Stimulated activated CD4-positive, alpha-beta T cell treated with anti-CD3 and anti-CD28 coated beads, Interleukin-12 subunit alpha, Interleukin-12 subunit beta, amount 100 ng/mL, for 48 hours (primary cell): ENCODE measurements around the gene AMOT.
"Not testable (repeated sequence)": the region's sequence is repeated elsewhere in the genome, so short reads cannot be mapped to it uniquely, and the experiment has no call there.

ENCODE experiments used
- DNase-seq, 3 donors: peaks; one replicate each; pipeline ENCODE4 v3.0.0-alpha.2; 2020; ENCODE audit warnings: low read depth in 2 of 3, low spot score in 1 of 3

AMOT gene, protein sequence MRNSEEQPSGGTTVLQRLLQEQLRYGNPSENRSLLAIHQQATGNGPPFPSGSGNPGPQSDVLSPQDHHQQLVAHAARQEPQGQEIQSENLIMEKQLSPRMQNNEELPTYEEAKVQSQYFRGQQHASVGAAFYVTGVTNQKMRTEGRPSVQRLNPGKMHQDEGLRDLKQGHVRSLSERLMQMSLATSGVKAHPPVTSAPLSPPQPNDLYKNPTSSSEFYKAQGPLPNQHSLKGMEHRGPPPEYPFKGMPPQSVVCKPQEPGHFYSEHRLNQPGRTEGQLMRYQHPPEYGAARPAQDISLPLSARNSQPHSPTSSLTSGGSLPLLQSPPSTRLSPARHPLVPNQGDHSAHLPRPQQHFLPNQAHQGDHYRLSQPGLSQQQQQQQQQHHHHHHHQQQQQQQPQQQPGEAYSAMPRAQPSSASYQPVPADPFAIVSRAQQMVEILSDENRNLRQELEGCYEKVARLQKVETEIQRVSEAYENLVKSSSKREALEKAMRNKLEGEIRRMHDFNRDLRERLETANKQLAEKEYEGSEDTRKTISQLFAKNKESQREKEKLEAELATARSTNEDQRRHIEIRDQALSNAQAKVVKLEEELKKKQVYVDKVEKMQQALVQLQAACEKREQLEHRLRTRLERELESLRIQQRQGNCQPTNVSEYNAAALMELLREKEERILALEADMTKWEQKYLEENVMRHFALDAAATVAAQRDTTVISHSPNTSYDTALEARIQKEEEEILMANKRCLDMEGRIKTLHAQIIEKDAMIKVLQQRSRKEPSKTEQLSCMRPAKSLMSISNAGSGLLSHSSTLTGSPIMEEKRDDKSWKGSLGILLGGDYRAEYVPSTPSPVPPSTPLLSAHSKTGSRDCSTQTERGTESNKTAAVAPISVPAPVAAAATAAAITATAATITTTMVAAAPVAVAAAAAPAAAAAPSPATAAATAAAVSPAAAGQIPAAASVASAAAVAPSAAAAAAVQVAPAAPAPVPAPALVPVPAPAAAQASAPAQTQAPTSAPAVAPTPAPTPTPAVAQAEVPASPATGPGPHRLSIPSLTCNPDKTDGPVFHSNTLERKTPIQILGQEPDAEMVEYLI

DNA sequence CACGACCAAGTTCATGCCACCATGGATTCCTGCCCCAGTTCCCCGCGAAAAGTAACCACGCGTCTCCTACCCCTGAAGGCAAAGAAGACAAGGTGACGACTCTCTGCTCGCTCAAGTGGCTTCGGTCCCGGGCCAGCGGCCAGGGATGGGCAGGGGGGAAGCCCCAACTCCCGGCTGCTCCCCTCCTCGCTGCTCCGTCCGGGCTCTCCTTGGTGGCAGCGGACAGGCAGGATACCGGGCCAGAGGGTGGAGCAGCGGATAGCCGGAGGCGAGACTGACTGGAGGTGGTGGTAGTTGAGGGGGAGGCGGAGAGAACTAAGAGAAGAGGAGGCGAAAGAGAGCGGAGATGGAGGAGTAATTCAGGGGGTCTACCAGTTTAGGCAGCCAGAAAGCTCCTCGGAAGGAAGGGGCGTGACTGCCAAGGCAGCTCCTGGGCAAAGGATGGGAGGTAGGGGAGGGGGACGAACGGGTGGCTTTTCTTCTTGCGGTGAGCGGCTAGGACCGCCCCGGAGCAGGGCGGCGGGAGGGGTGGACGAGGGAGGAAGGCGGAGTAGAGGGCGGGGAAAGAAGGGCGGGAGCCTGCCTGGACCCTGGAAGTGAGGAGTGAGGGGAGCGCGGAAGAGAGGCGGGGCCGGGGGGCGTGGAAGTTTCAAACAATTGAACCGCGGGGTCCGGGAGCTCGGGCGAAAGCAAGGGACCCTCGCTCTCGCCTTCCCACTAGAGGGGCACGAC, at the start of gene AMOT:
Gene AMOT, minus strand, starts transcription at position 450 of the 732 bp plus-strand sequence. CDS start 17,705 bp downstream, outside the sequence.
- peak; percentile 11 to 30 (median 27) for DNase-seq

DNA sequence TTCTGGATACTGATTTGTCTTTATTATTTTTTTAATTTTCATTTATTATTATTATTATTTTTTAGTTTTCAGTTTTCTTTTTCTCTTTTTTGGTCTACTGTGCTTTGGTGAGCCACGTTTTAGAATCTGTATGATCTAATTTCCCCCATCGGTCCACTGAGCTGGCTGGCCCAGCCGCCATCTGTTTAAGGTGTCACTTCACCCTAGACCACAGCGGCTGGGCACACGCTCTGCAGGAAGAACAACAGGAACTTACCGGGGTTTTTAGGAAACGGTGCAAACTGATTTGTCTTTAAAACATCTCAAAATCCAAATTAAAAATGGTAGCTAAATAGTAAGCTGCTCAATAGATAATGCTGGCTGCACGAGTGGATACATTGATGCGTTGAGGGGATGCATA, 48.8 kb upstream of the AMOT start:
- DNase-seq: no peak

DNA sequence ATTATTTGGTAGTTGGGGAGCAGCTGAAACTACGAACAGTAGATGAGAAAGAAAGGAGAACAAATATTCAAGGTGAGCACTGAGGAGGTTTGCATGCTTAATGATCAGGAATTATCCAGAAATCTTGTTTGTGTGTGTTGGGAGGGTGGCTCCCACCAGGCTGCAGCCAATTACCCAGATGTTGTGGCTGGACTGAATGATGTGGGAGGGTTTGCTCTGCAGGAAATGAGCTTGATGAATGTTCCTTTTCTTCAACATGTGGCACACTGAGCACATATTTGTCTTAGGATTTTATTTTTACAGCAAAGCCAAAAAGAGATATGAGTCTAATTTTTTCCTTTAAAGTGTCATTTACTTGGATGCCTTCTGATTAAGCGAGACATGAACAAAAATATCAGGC, 48.3 kb upstream of the AMOT start:
- DNase-seq: no peak

DNA sequence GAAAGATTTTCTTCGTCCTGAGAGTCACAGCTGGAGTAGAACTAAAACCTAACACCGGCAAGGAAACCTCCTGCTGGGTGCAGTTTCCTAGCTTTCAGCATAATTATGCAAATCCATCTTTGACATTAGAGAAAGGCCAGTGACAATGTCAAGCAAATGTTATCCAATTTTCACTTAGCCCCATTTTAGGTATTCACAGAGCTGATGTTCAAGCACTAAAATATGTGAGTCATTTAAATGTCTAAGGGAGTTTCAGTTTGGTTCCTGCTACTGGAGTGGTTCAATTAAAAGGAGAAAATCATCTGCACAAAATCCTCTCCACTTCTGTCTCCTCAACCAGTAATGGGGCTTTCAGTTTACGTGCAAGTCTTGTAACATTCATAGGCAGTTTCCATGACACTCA, 37.1 kb upstream of the AMOT start:
- no peak for DNase-seq

DNA sequence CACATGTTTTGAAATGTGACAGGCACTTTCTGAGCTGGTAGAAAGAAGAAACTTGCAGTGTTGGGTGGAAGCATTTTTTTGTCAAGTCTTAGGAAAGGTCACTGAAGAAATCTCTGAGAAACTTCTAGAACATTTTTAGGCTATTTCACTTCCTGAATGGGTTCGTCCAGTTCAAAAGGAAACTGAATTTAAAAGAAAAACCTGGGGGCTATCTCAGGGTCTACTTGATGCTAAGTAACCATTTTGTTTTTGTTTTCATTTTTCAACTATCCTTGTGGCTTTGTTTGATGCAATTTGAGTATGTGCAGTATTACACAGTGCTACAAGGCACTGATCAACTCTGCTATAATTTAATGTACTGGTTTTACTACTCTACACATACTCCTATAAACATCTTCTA, 34.0 kb upstream of the AMOT start:
- no peak for DNase-seq

DNA sequence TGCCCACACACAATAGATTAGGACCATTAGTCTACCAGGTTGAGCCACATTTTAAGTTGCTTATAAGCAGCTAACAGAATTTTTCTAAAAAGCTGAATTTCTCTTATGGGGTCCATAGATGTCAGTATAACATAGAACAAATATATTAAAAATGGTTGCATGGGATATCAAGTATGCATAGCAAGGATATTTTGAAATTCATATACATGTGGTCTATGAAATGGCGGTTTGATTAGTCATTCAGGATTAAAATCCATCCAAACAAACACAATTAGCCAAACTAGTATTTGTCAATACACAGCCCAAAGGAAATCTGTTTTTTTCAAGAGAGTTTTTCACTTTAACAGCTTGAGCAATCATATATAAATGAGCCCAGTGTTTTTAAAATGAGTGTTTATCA, 33.5 kb upstream of the AMOT start:
- DNase-seq: no peak

DNA sequence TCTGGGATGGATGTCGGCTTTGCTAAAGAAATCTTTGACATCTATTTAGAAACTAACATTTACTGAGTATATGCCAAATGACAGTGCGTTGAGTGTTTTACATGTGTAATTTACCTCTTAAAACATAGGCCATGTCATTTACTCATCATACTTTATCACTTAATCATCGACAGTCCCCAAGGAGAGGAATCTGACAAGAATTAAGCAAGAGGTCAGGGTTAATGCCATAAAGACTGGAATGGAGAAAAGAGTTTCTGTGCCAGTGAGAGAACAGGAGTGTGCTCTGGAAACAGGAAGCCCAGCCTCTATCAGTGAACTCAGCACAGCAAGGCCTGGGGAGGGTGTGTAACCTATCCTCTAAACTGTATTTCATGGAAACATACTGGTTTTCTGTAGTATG, 28.0 kb upstream of the AMOT start:
- no peak for DNase-seq

DNA sequence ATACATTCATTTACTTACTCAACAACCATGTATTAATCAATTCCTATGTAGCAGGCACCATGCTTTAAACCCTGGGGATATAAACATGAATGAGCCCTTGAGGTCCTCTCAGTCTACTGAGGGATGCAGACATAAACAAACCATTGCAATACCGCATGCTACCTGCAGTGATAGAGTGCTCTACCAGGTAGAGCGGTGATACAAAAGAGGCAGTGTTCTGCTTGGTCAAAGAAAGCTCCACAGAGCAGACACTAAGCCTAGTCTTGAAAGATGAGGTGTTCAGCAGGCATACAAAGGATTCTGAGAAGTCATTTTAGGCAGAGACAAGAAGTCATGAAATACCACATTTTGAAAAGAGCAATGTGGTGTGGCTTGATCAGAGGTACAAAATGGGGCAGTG, 26.9 kb upstream of the AMOT start:
- DNase-seq: no peak

DNA sequence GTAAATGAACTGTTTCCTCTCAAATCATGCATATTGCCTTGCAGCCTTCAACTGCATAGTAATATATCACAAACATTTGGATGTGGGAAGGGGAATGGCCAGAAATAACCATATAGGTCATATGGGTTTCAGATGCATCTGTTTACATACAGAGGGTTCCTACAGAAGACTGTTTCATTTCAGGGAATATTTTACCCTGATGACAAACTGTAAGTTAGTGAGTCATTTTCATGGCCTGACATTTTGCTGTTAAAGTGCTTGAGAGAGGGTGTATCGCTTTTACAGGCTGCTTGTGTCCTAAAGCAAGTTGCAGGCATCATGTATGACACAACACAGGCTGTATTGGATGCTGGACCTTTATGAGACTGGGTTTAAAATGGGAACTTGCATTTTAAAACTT, 25.5 kb upstream of the AMOT start:
- DNase-seq: no peak

DNA sequence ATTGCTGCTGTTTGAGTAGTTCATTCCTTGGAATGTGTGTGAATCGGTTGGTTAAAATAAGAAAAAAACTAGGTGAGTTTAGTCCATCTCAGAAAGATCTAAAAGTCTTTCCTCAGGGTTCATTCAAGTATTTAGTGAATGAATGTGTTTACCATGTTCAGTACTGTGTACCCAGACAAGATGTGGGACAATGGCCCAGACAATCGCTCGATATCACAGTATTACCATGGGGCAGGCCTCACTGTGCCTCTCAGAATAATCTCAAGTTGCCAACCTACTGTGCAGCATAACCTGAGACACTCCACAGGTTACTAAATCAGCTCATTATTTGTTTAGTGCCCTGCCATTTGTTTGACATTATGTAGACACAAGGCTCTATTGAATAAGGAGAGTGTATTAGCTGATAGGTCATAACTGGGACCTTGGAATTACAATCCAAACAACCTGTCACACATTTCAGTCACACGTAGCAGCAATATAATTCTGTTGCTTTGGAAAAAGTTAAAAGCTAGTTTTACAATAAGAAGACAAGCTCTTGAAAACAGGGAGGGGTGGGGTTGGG, 24.9 kb upstream of the AMOT start:
- no peak for DNase-seq

DNA sequence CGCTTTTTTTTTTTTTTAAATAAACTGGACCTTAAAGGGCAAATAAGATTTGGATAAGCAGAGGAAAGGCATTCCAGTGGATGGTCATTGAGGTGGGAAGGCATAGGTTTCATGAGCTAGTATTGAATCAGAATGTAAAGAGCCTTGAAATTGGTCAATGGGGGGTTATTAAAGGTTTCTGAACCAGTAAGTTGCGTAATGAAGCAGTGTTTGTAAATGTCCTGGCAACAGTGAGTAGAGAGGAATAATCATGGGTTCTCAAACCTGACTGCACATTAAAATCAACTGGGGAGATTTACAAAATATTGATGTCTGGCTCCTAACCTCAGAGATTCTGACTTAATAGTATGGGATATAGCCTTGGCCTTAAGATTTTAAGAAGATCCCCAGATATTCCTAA, 23.2 kb upstream of the AMOT start:
- DNase-seq: no peak

DNA sequence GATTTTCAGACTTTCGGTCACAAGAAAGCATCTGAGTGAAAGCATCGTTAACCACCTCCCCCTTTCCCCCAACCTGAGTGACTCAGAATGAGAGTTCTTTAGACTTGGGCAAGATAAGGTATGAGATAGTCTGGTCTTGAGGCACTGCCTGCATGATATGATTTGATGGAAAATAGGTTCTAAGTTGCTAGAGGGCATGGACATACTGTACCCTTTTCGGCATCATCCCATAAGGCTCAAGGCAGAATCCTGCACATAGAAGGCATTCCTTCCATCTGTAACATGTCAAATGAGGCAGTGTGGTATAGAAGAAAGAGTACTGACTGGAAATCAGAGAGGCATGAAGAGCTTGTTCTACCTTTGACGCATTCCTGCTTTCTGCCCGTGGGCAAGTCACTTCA, 16.8 kb upstream of the AMOT start:
- DNase-seq: no peak

DNA sequence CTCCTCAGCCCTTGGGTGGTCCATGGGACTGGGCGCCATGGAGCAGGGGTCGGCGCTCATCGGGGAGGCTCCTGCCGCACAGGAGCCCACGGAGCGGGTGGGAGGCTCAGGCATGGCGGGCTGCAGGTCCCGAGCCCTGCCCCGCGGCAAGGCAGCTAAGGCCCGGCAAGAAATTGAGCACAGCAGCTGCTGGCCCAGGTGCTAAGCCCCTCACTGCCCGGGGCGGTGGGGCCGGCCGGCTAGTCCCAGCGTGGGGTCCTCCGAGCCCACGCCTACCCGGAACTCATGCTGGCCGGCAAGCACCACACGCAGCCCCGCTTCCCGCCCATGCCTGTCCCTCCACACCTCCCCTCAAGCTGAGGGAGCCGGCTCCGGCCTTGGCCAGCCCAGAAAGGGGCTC, 14.3 kb upstream of the AMOT start:
- DNase-seq: not testable (repeated sequence)

DNA sequence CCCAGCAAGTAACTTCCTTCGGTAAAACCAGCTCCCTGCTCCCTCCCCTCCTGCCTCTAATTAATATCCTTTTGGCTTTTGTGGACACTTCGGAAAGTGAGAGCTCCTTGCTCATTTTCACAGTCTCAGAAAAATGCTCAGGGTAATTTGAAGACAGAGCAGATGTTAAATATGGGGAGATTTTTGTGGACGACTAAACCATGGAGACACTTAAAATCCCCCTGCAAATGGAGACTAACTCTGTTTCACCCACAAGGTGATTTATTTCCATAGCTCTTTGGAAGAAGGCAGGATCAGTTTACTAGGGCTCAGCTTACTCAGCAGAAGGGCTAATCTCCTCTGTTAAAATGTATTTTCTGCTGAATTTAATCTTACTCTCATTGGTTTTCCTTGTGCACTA, 12.2 kb upstream of the AMOT start:
- DNase-seq: no peak

DNA sequence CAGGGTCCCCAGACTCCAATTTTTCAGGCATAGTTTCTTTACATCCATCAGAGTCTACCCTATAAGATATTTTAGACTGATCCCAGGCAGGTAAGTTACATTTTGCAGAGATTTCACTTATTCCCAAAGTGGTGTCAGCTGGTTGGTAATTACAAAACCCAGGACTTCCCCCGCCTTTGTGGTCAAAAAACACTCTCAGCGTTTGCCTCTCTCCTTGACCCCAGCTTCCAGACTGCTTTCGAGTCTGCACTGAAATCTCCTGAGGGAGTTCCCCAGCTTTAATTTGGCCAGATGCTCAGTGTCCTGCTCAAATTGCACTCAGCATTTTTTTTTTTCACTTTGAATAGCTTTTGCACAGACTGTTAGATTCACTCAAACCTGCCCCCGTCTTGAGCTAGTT, 11.2 kb upstream of the AMOT start:
- DNase-seq: no peak

DNA sequence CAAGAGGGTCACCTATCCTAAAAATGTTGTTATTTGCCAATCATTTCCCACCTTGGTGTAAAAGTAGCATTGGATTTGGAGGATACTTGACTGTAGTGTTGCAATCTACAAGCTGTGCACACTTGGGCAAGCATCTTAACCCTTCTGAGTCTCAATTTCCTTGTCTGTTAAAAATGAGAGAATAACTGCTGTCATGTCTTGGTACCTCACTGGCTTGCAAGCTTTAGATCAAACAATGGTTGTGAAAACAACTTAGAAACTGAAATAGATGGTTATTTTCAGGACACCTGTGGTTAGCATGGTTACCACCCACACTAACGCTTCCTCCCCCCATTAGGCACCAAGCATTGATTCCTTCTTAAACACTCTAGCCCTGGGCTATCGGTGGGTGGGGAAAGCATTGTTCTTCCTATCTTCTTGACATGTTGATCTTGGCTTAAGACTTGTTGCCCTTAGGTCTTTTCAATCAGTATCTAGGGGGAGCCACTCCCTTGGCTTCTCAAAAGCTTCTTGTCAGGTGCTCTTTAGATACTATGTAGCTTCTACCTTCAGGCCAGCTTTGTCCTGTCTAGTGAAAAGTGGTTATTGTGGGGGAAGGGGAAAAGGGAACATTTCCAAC, 10.6 kb upstream of the AMOT start:
- no peak for DNase-seq

DNA sequence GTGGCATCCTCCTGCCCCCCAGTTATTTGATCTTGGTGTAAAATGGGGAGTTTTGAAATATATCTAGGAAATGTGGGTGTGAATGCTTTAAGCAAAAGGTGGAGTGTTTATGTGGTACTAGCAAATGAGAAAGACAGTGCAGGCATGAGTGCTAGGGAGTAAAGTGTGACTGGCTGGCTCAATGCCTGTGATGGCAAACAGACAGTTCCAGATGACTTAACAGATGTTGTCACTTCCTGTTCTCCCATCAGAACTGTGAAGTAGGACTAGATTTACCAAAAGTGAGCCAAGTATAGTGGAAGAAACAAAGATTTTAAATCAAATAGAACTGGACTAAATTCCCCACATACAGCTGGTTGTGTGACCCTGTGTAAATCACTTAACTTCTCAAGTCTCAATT, 8.4 kb upstream of the AMOT start:
- no peak for DNase-seq

DNA sequence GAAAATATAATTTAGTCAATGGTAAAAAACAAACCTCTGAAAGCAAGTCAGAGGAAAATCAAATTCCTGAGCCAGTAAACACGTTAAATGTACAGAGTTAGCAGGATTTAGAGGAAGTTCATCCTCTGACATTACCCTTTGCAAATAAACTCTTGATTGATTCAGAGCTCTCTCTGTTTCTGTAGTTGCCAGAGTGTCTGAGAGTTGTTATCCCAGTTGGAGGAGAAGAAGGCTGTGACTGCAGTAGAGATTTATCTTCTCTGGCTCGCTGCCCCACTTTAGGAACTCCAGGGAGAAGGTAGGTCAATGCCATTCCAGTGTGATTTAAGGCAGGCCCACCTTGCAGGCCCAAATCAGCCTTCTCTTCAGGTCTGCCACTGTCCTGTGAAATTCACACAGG, 6.2 kb upstream of the AMOT start:
- DNase-seq: no peak

DNA sequence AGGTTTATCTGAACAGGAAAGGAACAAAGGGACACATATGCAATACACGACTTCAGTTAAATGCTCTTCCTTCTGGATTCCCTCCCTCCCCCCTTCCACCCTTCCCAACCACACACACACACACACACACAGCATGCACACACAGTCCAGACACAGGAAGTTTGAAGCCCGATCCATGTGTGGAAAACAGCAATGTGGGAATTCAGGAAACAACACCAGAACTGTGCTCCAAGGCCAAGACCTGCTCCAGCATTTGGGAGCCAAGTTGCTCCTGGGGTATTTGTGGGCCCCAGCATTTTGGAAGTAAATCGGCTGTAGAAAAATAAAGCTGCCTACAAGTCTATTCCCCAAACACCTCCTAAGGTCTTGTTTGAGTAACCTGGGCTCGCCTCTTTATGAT, 5.6 kb upstream of the AMOT start:
- no peak for DNase-seq

DNA sequence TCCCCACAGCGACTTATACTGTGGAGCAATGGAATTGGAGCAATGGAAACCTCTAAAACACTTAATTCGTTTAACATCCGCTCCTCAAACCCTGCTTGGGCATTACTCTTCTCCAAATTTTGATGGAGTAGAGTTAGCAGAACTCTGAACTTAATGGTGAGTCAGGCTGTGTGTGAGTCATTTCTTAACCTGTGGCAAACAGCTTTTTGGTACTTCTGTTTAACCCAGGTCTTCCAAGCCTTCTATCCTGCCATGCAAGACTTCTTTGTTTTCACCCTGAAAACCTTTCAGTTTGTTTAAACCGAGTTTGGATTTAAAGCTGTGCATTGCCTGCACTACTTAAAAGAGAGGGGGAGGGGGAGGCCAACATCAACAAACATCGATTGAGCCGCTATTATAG, 3.6 kb upstream of the AMOT start:
- no peak for DNase-seq

DNA sequence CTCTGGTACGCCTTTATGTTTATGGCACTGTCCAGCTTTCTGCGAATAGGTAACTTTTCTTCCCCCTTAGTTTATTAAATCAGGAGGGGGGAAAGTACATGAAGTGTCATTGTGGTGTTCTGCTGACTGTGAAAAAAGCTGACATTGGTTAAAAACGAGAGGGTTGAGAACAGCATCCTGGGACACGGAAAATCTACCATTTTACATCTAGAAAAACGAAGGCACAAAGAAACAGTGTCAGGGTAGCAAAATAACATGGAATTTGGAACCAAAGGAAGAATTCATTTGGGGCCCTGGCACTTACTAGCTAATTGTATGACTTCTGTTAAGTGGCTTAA, 1.2 kb upstream of the AMOT start:
- no peak for DNase-seq
